NCI-H2081 treated with DMSO at 0.1 percent for 48 hours (cell line): Measurements from ENCODE around the gene IGSF5.
"Not testable (repeated sequence)": the region's sequence is repeated elsewhere in the genome, so short reads cannot be mapped to it uniquely, and the experiment has no call there.

ENCODE experiments used
- DNase-seq: peaks from one replicate; lab custom pipeline; 2025; lab: John Stamatoyannopoulos, UW

Gene IGSF5

DNA sequence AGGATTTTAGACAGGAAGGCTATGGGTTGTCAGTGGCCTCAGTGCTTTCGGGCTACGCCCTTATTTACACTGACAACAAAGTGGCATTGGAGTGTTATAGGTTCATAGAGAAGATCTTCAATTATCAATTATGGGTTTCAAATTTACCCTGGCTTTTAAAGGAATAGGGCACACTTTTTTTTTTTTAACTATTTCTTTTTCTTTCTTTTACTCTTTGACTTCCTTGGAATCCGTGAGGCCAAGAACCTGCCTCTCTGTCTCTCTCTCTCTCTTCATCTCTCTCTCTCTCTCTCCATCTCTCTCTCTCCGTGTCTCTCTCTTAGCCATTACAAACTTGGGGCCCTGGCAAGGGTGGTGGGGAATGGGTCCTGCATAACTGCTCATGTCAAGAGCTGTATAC, at the start of gene IGSF5:
TSS of gene IGSF5 (plus strand) at position 301 of the 400 bp plus-strand sequence. CDS start 327 bp downstream, outside the sequence.
- DNase-seq = not testable (repeated sequence)

DNA sequence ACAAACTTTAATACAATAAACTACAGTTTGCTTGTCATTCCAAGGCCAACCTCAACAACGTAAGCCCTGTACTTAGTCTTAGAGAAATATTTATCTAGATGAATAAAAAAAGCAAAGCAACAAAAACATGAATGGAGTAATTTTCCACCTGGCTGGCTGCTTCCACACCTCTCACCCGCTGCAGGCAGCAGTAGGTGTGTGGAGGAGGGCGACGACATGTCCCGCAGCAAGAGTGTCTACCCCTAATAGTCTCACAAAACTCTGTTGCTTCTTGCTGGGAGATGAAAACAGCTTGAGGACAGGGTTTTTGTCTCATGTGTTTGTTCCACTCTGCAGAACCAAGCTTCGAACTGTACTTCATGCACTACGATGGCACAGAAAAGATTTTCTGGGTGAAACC, 48.8 kb upstream of the IGSF5 start:
- DNase-seq = no peak

GRCh38 chr21:39696618-39697017, 48.4 kb upstream of the IGSF5 start:
- peak; percentile 10 for DNase-seq

- no peak for DNase-seq
Measured at GRCh38 chr21:39700318-39700717, 44.7 kb upstream of the IGSF5 start.

DNA sequence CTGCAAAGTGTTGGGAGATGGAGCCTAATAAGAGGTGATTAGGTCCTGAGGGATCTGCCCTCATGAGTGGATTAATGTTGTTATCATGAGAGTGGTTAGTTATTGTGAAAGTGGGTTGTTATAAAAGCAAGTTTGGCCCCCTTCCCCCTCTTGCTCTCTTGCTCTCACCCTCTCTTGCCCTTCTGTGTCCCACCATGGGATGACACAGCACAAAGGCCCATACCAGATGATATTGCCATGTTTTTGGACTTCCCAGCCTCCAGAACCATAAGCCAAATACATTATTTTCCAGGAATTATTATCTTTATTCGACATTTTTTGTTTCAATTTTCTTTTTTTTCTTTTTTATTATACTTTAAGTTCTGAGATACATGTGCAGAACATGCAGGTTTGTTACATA, 41.4 kb upstream of the IGSF5 start:
- no peak for DNase-seq

GRCh38 chr21:39705849-39706248, 39.1 kb upstream of the IGSF5 start:
- DNase-seq = no peak

- no peak for DNase-seq
Measured at GRCh38 chr21:39707316-39707715, 37.7 kb upstream of the IGSF5 start.

- no peak for DNase-seq
Measured at GRCh38 chr21:39710866-39711265, 34.1 kb upstream of the IGSF5 start.

GRCh38 chr21:39712273-39712672, 32.7 kb upstream of the IGSF5 start:
- no peak for DNase-seq

DNA sequence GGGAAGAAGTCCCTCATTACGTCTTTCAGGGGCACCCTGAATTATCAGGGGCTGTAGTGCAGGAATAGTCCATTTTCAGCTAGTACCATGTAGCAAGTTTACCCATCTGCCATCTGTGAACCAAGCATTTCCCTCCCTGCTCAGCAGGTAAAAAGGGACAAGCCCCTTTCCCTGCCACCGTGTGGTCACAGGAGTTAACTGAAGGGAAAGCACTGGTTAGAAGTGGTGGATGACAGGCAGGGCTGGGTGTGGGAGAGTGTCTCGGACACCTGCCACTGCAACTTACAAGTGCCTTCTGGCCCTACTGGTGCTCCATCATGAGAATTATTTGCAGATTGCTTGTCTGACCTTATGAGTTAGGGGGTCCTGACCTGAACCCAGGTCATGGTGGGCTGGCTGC, 32.0 kb upstream of the IGSF5 start:
- no peak for DNase-seq

DNA sequence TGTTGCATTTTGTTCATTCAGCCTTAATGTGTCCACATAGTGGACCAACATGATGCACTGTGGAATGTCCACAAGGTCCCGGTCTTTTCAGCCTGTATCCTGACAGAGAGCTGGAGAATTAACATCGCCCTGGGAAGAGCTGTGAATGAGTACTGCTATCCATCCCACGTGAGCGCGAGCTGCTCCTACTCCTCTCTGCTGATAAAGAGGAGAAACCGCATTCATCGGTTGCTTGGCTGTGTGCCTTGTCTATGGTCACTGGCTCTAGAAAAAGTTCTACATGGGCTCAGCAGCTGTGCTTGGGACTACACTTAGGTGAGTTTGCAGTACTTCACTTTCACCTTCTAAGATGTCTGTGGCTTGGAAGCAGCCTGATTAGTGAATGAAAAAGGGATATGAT, 31.1 kb upstream of the IGSF5 start:
- no peak for DNase-seq

- DNase-seq = no peak
Measured at GRCh38 chr21:39714331-39714730, 30.7 kb upstream of the IGSF5 start.

DNA sequence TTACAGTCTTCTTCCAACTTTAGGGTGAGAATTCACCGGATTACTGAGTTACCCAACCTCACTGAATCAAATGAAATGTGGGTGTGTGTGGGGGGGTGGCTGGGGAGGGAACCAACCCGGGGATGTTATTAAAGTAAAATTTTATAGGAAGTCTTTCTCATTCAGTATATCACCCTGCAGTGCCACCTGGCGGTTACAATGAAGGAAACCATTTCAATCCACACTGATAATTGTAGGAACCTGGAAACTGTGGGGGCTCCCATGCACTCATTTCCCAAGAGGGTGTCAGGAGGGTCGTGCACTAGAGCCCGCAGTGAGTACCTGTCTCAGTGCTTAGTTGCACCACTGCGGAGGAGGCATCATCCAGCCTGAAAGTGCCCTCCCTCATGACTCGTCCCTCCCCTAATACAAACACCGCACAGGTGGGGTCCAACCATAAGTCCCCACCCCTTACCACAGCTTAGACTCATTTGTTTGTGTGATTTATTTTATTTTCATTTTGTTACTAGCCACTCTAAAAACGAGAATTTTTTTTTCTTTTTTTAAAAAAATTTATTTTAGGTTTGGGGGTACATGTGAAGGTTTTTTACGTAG, 29.1 kb upstream of the IGSF5 start:
- no peak for DNase-seq

GRCh38 chr21:39720126-39720778, 24.7 kb upstream of the IGSF5 start:
- DNase-seq = no peak

- no peak for DNase-seq
Measured at GRCh38 chr21:39721885-39722284, 23.1 kb upstream of the IGSF5 start.

- DNase-seq = no peak
Measured at GRCh38 chr21:39724944-39725343, 20.0 kb upstream of the IGSF5 start.

DNA sequence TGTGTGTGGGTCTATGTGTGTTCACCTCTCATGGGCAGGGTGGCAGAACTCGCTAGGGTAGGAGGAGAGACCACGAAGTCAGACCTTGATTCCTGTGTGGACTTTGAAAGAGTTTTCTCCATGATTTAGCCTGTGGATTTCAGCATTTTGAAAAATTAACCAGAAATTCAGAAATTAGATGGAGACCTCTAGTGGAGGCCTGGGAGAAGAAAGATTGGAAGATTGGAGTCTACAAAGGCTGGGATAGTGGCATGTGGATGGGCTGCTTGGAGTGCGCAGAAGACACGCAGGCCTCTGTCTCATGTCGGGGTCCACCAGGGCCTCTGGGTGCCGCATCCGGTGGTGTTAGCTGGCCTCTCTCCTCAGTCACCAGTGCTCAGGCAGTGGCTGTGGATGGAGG, 18.9 kb upstream of the IGSF5 start:
- no peak for DNase-seq

GRCh38 chr21:39727401-39728120, 17.4 kb upstream of the IGSF5 start:
- DNase-seq = no peak

GRCh38 chr21:39728341-39728740, 16.6 kb upstream of the IGSF5 start:
- no peak for DNase-seq

GRCh38 chr21:39730418-39731157, 14.4 kb upstream of the IGSF5 start:
- no peak for DNase-seq

GRCh38 chr21:39736716-39737115, 8.3 kb upstream of the IGSF5 start:
- no peak for DNase-seq

DNA sequence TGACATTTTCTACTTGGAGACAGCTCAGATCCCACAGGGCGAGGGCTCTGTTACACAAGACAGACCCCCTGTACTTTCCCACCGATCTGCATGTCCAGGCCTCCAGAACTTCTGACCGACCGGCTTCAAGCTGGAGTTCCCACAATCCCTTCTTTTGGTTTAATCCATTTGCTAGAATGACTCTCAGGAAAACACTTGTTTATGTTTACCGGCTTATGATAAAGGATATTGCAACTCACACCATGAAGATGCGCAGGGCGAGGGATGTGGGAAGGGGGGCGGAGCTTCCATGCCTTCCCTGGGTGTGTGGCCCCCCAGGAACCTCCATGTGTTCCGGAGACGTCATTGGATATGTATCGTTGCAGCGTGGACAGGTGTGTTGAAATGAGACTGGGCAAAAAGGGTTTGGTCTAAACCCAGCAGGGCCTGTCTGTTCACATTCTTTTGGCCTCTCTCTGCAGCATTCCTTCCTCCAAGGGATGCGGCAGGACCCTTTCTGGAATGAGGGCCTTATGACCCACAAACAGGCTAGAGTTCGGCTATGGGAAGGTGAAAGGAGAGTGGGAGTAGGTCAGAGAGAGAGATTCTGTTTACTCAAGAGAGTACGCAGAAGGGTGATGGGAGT, 7.5 kb upstream of the IGSF5 start:
- DNase-seq = no peak
